GM19372 (cell line): Measurements from ENCODE around the gene NFIX.

Experiments
- ATAC-seq: cut with Tn5 transposase; IDR thresholded peaks from one replicate; pipeline ENCODE4 v1.9.1; 2021; ENCODE audit warnings: mild to moderate bottlenecking, low read depth, moderate library complexity; ENCODE audit not compliant: unreplicated experiment

The NFIX gene

DNA sequence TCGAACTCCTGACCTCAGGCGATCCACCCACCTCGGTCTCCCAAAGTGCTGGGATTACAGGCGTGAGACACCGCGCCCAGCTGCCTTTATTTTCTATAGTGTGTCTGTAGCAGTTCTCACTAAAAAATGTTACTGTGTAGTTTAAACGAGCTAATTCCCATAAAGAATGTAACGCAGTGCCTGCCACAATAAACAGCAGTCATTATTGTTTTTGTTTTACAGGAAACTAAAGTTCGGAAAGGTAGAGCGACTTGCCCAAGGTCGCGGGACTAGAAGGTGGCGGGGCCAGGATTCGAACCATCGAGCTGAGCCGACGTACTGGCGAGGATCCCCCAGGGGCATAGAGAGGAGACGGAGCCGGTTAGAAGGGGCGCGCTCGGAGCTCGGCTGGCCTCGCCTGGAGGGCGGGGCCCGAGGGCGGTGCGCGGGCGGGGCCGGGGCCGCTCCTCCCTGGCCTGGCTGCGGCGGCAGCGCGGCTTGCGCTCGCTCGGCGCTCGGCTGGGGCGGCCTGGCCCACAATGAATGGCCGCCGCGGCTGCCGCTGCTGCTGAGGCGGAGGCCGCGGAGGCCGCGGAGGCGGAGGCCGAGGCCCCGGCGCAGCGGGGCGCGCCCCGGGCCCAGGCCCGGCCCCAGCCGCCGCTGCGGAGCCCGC, 122.6 kb downstream of the NFIX start, which contains the start of gene NACC1:
TSS of gene NACC1 (plus strand) at position 493 of the 652 bp plus-strand sequence. CDS start 16,944 bp downstream, outside the sequence.
- peak; percentile 52 for ATAC-seq

DNA sequence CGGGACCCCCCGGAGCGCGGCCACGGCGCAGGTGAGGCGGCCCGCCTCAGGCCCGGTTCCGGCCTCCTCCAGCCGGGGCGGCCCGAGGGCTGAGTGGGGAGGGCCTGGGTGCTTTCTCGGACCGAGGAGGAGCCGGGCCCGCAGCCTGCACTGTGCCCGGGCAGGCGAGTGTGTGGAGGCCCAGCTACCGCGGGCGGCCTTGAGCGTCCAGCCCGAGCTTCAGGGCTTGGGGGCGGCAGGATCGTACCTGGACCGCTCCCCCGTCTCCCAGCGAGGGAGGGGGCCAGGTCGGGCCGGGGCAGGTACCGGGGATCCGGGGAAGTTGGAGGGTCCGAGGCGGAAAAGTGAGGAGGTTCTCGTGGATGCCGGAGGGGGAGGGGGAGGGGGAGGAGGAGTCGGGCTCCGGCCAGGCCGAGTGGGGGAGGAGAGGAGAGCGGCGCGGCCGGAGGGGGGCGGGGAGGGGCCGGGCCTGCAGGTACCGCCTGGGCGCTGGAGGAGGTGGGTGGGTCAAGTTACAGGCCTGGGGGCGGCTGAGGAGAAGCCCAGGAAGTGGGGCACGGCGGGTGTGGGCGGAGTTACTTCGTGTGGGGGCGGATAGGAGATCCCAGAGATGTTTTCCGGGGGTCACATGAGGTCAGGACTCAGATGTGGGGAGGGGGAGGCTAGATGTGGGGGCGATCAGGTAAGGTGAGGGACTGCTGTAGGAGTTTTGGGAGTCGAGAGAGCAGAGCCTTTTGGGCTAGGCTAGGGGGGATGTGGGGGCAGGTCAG, 123.3 kb downstream of the NFIX start:
- ATAC-seq: peak; percentile 4

DNA sequence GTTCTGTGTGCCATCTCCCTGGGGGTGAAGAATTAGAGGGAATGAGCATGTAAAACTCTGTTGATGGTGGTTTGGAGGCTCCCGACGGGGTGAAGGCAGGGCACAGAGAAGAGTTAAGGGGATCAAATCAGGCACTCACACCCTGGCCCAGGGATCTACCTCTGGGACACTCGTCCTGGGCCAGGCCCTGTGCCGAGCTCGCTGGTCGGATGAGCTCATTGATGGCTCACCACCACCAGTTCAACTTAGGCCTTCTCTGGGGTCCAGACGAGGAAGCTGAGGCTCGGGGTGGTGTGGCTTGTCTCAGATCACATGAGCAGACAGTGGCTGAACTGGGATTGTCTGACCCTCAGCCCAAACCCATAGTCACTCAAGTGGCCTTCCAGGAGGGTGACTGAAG, 124.4 kb downstream of the NFIX start:
- no peak for ATAC-seq

DNA sequence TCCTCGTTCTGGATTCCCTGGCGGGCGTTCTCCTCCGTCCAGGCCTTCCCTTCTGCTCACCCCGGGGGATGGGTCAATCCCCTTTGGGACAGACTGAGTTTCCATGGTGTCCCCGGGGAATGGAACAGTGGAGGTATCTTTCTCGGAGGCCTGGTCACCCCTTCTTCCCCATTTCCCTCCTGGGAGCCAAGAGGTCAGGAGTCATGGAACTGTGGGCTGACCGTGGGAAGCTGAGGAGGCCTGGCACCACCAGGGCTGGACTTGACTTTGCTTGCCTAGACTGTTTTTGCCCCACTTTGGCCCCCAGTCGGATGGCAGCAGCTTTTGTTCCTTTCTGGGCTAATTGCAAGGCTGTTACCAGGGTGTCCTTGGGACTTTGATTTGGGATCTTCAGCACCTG, 124.8 kb downstream of the NFIX start:
- ATAC-seq: no peak

DNA sequence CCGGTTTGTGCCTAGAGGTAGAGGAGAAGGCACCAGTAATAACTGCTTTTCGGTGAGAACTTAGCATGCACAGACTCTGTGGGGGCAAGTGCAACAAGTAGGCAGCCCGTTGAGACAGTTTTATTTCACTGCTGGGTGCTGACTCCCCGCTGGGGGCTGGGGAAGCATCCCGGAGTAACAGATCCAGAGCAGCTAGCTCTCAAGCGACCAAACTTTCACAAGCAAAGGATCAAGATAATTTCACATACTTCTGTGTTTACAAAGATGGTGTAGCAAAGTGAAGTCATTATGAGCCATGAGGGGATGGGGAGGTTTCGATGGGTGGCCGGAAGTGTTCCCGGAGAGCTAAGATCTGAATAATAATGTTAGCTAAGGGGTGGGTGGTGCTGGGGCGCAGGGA, 125.5 kb downstream of the NFIX start:
- ATAC-seq: no peak

GRCh38 chr19:13121551-13122274, 126.4 kb downstream of the NFIX start:
- ATAC-seq: no peak

- ATAC-seq: no peak
Measured at GRCh38 chr19:13122275-13122878, 127.1 kb downstream of the NFIX start.

DNA sequence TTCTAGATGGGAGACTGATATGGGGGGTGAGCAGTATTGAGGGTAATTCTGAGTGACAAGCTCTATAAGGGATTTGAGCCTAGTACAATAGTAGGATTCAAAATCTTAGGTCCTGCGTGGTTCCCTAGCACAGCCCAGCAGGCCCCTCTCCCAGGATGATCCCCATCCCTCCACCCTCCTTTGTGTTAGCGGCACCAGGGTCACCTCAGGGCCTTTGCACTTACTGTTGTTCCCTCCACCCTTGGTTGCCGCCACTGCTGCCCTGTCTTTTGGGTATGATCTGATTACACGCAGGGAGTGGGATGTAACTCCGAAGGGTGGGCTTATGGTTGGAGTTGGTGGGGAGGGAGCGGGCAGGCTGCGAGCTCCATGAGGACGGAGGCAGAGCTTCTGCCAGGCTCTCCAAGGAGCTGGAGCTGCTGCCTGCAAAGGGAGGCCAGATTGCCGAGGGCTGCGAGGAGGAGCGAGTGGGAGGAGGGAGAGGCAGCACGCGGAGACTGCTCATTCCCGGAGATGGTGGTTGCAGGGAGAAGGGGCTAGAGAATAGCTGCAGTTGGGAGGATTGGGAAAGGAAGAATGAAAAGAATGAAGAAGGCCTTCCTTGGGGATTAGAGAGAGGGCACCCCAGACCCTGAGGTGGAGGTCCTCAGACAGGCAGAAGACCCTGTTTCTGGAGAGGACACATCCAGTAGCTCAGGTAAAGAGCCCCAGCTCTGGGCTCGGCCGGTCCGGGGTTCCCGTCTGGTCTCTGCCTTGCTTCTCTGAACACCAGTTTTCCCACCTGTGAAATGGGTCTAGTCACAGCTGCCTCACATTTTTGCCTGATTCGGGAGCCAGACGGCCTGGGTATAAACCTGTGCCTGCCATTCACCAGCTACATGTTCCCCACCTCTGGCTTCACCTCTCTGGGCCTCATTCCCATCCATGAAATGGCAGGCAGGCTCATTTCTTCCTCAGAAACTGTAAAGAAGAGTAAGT, 128.0 kb downstream of the NFIX start:
- no peak for ATAC-seq

- no peak for ATAC-seq
Measured at GRCh38 chr19:13127051-13127450, 131.8 kb downstream of the NFIX start.

DNA sequence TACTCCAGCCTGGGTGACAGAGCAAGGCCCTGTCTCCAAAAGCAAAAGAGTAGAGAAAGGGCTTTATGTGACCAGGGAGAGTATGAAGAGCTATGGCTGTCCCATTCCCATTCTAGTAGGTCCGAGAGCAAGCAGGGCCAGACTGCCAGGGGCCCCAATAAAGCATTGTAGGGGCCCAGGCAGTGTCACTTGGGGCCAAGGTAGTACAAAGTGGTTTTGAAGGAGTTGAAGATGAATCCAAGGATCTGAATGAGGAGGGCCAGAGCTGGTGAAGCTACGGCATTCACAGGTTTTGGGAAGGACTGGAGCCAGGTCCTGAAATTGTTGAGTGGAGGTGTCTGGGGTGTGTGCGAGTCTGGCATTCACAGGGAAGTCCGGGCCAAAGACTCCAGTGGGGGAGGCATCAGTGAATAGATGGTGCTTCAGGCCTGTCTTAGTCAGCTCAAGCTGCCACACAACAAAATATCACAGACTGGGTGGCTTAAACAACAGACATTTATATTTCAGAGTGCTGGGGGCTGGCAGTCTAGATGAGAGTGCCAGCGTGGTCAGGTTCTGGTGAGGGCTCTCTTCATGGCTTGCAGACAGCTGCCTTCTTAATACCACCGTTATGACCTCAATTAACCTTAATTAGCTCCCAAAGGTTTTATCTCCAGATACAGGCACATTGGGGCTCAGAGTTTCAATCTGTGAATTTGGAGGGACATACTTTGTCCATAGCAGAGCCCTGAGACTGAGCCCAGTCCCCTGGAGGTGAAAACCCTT, 132.7 kb downstream of the NFIX start:
- ATAC-seq: no peak

- no peak for ATAC-seq
Measured at GRCh38 chr19:13128583-13128982, 133.3 kb downstream of the NFIX start.

DNA sequence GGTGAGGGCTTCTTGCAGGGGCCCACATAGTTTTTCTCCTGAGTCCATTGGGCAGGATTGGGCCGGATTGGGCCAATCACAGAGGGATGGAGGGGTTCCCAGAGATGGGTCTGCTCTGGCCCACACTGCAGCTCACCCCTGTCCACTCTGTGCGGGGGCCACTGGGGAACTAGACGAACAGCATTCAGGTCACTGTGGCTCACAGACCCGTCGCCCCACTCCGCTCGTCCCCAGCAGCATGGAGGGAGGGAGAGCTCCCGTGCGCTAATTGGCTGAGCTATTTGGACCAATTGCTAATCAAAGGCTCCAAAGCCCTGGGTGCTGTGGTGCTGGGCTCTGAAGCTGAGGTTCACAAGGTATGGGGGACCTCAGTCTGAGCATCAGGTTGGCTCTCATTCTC, 134.1 kb downstream of the NFIX start:
- ATAC-seq: no peak

GRCh38 chr19:13130886-13131490, 135.7 kb downstream of the NFIX start:
- ATAC-seq: no peak

DNA sequence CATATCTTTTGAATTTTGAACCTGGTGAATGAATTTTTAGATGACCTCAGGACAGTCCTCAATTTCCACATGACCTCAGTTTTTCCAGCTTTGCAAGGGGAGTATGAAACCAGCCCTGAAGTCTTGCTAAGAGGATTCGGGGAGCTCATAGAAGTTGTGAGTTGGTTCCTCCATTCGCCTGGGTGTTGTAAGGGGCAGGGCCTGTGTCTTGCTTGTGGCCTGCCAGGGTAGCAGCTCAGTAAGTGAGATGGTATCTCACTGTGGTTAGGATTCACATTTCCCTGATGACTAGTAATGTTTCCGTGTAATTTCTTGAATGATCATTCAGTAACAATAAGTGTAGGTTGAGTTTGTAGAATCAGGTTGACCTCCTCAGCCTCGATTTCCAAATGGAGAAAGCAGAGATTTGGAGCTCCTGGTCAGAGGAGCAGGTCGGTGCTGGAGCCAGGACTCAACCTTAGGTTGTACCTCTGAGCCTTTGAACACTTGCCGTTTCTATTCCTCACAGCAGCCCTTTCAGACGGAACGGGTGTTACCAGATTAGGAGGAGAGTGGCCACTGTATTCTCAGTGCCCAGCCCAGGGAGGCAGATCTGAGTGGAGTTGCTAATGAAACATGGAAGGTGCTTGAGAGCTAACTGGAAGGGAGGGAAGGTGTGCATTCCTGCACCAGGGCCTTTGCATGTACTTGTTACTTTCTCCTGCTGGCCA, 137.4 kb downstream of the NFIX start:
- no peak for ATAC-seq

- no peak for ATAC-seq
Measured at GRCh38 chr19:13133241-13133870, 138.1 kb downstream of the NFIX start.

GRCh38 chr19:13134626-13135025, 139.4 kb downstream of the NFIX start:
- ATAC-seq: no peak
